RWPE2 (cell line): Measurements from ENCODE around the gene DLK1.

Experiments
- ATAC-seq: fragments of 200-7000 bp; cut with Tn5 transposase; 3 replicates; pipeline ENCODE4 v1.9.1; 2021; ENCODE audit warnings: low read depth
- DNase-seq: peaks from one replicate; pipeline ENCODE4 v3.0.0-alpha.2; 2020; ENCODE audit warnings: low spot score
- H3K27ac ChIP-seq: fragments of 450-650 bp; 2 replicates; pipeline ENCODE4 v1.5.1; 2017; ENCODE audit warnings: mild to moderate bottlenecking; ENCODE audit not compliant: poor library complexity, severe bottlenecking
- H3K27me3 ChIP-seq: fragments of 250-450 bp; sonication (Bioruptor Pico); 2 replicates; pipeline ENCODE4 v1.5.1; 2021; ENCODE audit warnings: mild to moderate bottlenecking, moderate library complexity; ENCODE audit not compliant: insufficient read depth, poor library complexity, severe bottlenecking
- H3K36me3 ChIP-seq: fragments of 250-450 bp; sonication (Bioruptor Pico); 2 replicates; pipeline ENCODE4 v1.5.1; 2020; ENCODE audit warnings: low read depth, mild to moderate bottlenecking, moderate library complexity
- H3K4me1 ChIP-seq: fragments of 250-450 bp; sonication (Bioruptor Pico); 2 replicates; pipeline ENCODE4 v1.5.1; 2021; ENCODE audit warnings: mild to moderate bottlenecking, moderate library complexity; ENCODE audit not compliant: insufficient read depth, poor library complexity, severe bottlenecking
- H3K4me3 ChIP-seq: fragments of 250-450 bp; sonication (Bioruptor Pico); 2 replicates; pipeline ENCODE4 v1.5.1; 2021; ENCODE audit warnings: mild to moderate bottlenecking, moderate library complexity; ENCODE audit not compliant: severe bottlenecking
- H3K9me3 ChIP-seq: fragments of 250-450 bp; sonication (Bioruptor Pico); 2 replicates; pipeline ENCODE4 v1.5.1; 2021; ENCODE audit warnings: mild to moderate bottlenecking, moderate library complexity; ENCODE audit not compliant: severe bottlenecking
- TF ChIP-seq, protein P1 (sequence below): fragments of 450-650 bp; IDR thresholded peaks from one replicate; pipeline ENCODE4 v1.5.1; 2017; ENCODE audit warnings: mild to moderate bottlenecking, moderate library complexity; ENCODE audit not compliant: poor library complexity, severe bottlenecking

Gene DLK1

DNA sequence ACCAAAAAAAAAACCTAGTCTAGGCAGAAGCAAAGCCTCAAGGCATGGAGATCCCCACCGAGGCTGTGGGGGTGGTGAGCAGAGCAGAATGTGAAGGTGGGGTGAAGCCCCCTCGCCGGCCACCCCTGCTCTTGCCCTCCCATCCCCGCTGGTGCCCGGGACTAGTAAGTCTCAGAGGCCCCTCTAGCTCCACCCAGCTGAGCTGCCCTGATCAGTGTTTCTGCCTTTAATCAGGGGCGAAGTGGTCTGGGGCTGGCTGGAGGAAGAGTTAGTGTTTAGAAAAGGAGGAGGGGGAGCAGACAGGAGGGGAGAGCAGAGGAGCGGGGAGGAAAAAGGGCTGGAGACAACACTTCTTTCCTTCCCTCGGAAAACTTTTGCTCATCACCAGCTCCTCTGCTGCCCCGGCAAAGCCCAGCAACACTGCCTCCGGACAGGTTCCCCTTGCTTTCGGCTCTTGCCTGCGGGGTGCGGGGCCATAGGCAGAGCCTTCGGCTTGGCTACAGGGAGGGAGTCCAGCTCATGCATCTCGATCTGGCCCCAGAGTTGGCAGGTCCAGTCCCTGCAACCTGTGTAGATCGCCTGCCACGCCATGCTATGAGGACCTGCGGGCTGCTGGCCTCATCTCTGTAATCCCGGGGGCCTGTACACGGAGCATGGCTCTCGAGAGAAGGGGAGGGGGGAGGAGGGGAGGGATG is 3.4 kb upstream of the DLK1 start:
- TF ChIP-seq, protein P1, sequence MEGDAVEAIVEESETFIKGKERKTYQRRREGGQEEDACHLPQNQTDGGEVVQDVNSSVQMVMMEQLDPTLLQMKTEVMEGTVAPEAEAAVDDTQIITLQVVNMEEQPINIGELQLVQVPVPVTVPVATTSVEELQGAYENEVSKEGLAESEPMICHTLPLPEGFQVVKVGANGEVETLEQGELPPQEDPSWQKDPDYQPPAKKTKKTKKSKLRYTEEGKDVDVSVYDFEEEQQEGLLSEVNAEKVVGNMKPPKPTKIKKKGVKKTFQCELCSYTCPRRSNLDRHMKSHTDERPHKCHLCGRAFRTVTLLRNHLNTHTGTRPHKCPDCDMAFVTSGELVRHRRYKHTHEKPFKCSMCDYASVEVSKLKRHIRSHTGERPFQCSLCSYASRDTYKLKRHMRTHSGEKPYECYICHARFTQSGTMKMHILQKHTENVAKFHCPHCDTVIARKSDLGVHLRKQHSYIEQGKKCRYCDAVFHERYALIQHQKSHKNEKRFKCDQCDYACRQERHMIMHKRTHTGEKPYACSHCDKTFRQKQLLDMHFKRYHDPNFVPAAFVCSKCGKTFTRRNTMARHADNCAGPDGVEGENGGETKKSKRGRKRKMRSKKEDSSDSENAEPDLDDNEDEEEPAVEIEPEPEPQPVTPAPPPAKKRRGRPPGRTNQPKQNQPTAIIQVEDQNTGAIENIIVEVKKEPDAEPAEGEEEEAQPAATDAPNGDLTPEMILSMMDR: no peak
- H3K27ac ChIP-seq: no peak overlapping the region
- no peak overlapping the region for H3K4me3 ChIP-seq
- H3K27me3 ChIP-seq: peaks cover 51% of the 10 kb centered on the region
- no peaks in the 10 kb centered on the region for H3K36me3 ChIP-seq
- ATAC-seq (no peak), DNase-seq (no peak)
- no peaks in the 10 kb centered on the region for H3K9me3 ChIP-seq
- no peaks in the 10 kb centered on the region for H3K4me1 ChIP-seq

DNA sequence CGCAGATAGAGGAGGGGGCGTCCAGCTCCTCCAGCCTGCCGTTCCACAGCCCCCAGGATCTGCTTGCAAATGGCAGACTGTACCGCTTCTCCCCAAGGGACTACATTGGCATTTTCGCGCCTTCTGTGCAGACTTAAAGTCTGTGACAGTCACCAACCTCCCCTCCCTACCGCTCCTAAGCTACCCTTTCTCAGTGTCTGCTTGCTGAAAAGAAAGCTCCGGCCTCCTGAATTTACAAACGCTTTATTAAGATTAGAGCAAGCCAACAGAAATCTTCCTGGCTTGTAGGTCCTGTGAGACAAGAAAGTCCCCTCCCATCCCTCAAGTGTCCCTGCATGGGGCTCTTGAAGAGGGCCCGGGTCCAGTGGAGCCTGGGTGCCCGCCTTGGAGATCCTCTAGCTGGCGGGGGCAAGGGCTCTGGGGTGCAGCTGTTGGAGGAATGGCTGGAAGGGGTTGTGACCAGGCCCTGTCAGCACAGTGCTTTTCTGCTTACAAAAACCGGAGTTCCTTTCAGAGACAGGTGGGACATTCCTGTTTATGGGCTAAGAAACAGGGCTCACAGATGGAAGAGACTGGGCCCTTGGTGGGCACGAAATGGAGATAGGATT is 2.8 kb upstream of the DLK1 start:
- ATAC-seq (no peak), DNase-seq (no peak)
- Histone ChIP-seq H3K27me3 (peaks cover 55% of the 10 kb centered on the region), H3K4me1 (no peaks in the 10 kb centered on the region), H3K27ac (no peak overlapping the region), H3K4me3 (no peak overlapping the region), H3K9me3 (no peaks in the 10 kb centered on the region), H3K36me3 (no peaks in the 10 kb centered on the region)
- TF ChIP-seq, protein P1: no peak

DNA sequence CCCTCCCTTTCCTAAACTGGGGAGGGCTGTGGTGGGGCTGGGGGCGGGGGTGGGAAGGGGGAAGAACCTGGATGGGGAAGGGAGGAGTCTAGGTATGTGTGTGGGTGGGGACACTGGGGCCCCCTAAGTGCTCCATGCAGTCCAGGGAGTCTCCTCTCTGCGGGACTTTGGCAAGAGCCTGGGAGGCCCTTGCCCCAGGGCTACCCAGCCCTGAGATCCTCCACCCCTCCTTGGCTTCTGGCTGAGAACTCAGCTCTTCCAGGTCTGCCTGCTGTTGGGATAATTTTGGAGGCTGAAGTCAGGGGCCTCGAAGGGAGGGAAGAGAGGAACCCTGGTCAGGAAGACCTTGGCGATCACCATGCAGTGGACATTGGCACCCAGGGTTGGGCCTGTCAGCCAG is 2.2 kb upstream of the DLK1 start:
- Histone ChIP-seq H3K27me3 (peaks cover 61% of the 10 kb centered on the region), H3K4me3 (no peak overlapping the region), H3K36me3 (no peaks in the 10 kb centered on the region), H3K9me3 (no peaks in the 10 kb centered on the region), H3K27ac (no peak overlapping the region), H3K4me1 (no peaks in the 10 kb centered on the region)
- DNase-seq (no peak), ATAC-seq (no peak)
- TF ChIP-seq, protein P1: no peak

DNA sequence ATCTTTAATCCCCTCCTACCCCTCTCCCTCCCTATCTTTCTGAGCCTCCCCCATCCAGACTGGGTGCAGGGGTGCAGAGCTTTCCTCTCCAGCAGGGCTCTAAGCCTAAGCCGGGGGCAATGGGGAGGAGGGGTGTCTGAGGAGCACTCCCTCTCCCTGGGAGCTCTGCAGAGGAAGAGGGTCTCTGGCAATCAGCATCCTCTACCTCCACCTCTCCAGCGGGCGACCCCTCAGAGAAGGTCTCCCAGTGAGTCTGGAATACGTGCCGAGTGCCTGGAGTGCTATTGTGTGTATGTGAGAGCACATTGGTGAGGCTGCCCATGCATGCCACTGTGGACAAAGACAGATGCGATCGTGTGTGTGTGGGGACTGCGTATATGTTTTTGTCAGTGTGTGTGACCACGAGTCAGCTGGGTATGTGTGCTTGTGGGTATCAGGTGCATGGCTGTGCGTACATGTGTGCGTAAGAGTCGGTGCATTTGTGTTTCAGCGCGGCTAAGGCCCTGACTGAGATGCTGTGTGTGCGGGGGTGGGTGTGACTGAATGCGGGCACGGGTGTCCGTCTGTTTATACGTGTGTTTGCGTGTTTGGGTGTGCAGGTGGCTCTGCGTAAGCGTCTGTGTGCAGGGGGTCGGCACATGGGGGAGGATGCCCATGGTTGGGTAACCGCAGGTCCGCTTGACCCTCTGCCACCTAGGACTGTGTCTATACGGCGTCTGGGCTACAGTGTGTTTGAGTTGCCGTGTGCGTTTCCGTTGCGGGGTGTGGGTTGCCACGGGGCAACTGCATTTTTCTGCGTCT is 905 bp upstream of the DLK1 start:
- ATAC-seq (no peak), DNase-seq (no peak)
- no peaks in the 10 kb centered on the region for H3K9me3 ChIP-seq
- no peak overlapping the region for H3K4me3 ChIP-seq
- H3K27me3 ChIP-seq: peaks cover 67% of the 10 kb centered on the region
- no peaks in the 10 kb centered on the region for H3K4me1 ChIP-seq
- TF ChIP-seq, protein P1: no peak
- no peaks in the 10 kb centered on the region for H3K36me3 ChIP-seq
- H3K27ac ChIP-seq: no peak overlapping the region
